ENCODE results near the gene ZNF32.
"Not testable (repeated sequence)": the region's sequence is repeated elsewhere in the genome, so short reads cannot be mapped to it uniquely, and the experiment has no call there.

Gene ZNF32

GRCh38 chr10:43623351-43623750, 25.3 kb downstream of the ZNF32 start:
- DNase-seq: peak in 1 of 5 experiments; percentile 29

DNA sequence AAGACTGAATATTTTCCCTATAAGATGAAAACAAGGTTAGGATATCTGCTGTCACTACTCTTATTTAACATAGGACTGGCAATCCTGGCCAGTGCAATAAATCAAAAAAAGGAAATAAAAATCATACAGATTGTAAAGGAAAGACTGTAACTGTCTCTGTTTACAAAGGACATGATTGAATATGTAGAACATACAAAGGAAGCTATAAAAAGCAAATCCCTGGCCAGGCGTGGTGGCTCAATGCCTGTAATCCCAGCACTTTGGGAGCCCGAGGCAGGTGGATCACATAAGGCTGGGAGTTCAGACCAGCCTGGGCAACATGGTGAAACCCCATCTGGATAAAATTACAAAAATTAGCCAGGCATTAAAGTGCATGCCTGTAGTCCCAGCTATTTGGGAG, 26.6 kb downstream of the ZNF32 start:
- DNase-seq: no peak

- DNase-seq: no peak
Measured at GRCh38 chr10:43619368-43619767, 29.3 kb downstream of the ZNF32 start.

DNA sequence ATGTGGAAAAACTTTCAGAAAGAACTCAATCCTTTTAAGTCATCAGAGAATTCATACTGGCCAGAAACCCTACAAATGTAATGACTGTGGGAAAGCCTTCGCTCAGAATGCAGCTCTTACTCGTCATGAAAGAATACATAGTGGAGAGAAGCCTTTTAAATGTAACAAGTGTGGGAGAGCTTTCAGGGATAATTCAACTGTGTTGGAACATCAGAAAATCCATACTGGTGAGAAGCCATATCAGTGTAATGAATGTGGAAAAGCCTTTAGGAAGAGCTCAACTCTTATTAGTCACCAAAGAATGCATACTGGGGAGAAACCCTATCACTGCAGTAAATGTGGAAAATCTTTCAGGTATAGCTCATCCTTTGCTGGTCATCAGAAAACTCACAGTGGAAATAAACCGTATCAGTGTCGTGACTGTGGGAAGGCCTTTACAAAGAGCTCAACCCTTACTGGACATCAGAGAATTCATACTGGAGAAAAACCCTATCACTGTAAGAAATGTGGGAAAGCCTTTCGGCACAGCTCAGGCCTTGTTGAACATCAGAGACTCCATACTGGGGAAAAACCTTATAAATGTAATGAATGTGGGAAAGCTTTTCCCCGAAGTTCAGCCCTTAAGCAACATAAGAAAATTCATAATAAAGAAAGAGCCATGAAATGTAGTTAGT, 31.8 kb downstream of the ZNF32 start:
- no peak for DNase-seq

- DNase-seq: no peak
Measured at GRCh38 chr10:43610636-43611035, 38.0 kb downstream of the ZNF32 start.

GRCh38 chr10:43607199-43607573, 41.5 kb downstream of the ZNF32 start:
- no peak for DNase-seq

DNA sequence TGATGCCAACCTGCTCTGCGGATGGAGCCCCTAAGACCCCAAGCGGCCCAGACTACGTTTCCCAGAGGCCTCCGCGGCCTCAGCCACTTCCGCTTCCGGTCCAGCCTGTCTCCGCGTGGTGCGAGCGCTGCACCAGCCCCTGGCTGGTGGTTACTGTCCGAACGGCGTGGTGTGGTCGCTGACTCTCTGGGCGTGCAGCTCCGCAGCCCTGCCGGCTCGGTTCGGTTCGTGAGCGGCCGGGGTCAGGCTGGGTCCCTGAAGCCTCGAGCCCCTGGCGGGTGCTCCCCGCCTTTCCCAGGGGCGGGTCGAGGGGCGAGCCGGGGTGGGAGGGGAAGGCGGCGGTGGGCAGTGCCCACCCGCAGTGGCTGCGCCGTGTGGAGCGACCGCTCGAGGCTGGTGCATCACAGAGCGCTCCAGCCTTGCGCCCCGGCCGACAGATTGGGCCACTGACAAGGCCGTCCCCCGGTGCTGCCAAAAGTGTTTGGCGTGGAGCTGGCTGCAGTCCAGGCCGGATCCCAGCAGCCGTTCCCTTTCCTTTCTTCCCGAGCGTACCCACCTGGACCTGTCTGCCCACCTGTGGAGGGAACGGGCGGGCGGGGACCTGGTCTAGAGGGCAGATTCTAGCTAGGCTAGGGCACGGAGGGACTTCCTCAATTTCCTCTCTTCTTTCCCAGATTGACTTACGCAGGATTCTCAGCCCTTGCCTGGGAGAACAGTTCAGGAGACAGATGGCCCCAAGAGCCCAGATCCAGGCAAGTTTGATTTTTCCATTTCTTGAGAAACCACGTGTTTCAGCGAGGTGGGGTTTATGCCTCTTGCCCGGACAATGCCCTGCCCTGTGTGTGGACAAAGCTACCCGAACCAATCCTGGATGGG, 42.1 kb downstream of the ZNF32 start, which contains the start of gene ZNF485:
Gene ZNF485, plus strand, starts transcription at position 116 of the 876 bp plus-strand sequence. Its CDS starts 613 bp downstream, at position 729.
- DNase-seq: peak; percentile 18 to 72 (median 39)

DNA sequence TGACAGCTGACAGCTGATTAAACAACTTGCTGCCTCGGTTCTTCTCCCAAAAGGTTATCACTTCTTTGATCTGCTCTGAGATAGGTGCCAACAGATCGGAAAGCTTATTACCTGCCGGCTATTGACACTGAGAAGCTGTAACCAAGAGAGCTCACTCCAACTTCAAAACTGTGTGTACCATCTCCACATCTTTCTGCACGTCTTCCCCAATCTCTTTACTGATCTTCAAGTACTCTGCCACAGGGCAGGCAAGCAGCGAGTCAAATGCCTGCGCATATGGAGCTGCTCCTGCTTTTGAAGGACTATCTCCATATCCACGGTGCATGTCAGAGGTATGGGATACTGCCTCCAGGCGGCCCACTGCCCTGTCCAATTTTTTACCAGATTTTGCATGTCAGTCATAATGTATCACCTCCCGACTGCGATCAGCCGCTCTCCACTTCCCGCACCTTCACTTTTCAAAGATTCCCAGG, 42.8 kb downstream of the ZNF32 start:
- DNase-seq: no peak

- not testable (repeated sequence) for DNase-seq
Measured at GRCh38 chr10:43601576-43601975, 47.1 kb downstream of the ZNF32 start.

- DNase-seq: no peak
Measured at GRCh38 chr10:43599333-43599732, 49.3 kb downstream of the ZNF32 start.

DNA sequence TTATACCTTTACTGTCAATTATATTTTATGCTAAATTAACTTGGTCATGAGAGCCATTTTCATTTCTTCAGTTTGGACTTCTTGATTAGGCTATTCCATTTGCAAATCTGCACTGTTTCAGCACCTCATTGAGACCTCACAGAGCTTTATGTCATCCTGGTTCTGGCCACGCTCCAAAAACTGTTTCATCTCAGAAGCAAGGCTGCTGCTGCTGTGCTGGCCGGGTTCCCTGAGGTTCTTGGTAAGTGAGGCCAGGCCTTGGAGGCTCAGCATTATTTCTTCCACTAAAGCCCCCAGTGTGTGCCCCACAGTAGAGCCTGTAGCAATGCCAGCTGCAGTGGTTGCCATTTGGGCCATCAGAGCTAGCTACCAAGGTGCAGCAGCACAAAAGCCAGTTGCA, 50.2 kb downstream of the ZNF32 start:
- no peak for DNase-seq

DNA sequence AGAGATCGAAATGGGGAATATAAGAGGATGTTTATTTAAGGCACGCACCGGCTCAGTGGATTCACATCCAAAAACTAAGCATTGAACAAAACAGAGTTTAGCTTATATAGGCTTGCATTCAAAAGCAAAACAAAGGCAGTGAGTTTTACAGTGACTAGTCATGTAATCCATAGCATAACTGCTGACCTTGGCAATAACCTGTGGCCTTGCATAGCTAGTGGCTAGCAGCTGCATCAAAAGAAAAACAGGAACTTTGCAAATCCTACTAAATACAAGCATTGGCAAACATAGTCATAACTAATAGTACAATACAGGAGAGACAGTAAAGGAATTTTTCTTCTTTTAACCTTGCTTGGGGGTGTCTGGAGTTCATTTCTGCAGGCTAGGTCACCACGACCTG, 52.1 kb downstream of the ZNF32 start:
- DNase-seq: no peak

- peak in 2 of 5 experiments; percentile 31 to 45 for DNase-seq
Measured at GRCh38 chr10:43595739-43596298, 52.9 kb downstream of the ZNF32 start.

- DNase-seq: peak in 2 of 5 experiments; percentile 26 to 76
Measured at GRCh38 chr10:43594944-43595589, 53.6 kb downstream of the ZNF32 start.
